ENCODE results near the gene GNB5.

DNA sequence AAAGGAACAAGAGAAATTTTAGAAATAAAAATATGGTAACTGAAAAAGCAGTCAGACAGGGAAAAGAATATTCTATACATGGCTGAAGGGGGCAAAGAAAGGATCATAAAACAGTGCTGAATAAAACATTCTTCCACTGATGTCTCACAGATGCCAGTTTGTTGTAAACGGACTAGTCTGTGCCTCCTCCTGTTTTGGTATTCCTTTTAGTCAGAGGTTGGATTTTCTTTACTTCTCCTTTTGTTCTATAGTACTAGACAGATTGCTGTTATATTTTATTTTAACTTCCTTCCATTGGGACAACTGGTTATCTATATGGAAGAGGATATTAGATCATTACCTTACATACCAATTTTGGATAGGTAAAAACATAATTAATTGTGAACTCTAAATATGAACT lies 16.0 kb upstream of the GNB5 start:
- TF ChIP-seq SRSF1 (optimal IDR thresholded peaks at IDR 0.05; ENCODE audit: low read depth, low read length) (no peak), HOXA7 (CRISPR knock-in tag; IDR thresholded peaks at IDR 0.05) (no peak), SMC3 (IDR thresholded peaks at IDR 0.05; ENCODE audit: low read length) (no peak), ARID2 (CRISPR knock-in tag; IDR thresholded peaks at IDR 0.05; ENCODE audit: borderline replicate concordance) (no peak), NCOA5 (CRISPR knock-in tag; IDR thresholded peaks at IDR 0.05) (no peak), TAF1 (CRISPR knock-in tag; IDR thresholded peaks at IDR 0.05) (no peak), POLR2A (IDR thresholded peaks at IDR 0.05; ENCODE audit: insufficient read depth in 1 of 2, low read depth in 2 of 2, low read length in 2 of 2) (no peak)
- TF ChIP-seq, protein P1, sequence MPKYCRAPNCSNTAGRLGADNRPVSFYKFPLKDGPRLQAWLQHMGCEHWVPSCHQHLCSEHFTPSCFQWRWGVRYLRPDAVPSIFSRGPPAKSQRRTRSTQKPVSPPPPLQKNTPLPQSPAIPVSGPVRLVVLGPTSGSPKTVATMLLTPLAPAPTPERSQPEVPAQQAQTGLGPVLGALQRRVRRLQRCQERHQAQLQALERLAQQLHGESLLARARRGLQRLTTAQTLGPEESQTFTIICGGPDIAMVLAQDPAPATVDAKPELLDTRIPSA (CRISPR knock-in tag; IDR thresholded peaks at IDR 0.05; ENCODE audit: borderline replicate concordance): no peak

All from HepG2 (cell line).